ENCODE data around the gene SCYL3.
"Not testable (repeated sequence)": the region's sequence is repeated elsewhere in the genome, so short reads cannot be mapped to it uniquely, and the experiment has no call there.

The SCYL3 gene

GRCh38 chr1:169918927-169919326, 25.2 kb upstream of the SCYL3 start:
- TF ChIP-seq CTCF (IDR thresholded peaks at IDR 0.05; ENCODE audit: low read depth, low read length) = no peak
- H3K4me1 ChIP-seq = no peaks in the 10 kb centered on the region
- no peaks in the 10 kb centered on the region for H3K9me3 ChIP-seq
- H3K27me3 ChIP-seq = no peaks in the 10 kb centered on the region
- H3K36me3 ChIP-seq = no peaks in the 10 kb centered on the region
- DNase-seq = no peak
- H3K4me3 ChIP-seq (ENCODE audit: low read depth, low read length) = no peak overlapping the region

- not testable (repeated sequence) for H3K4me1 ChIP-seq; H3K9me3 ChIP-seq; H3K36me3 ChIP-seq; H3K4me3 ChIP-seq (ENCODE audit: low read depth, low read length); H3K27me3 ChIP-seq; DNase-seq
These were observed 24.5 kb upstream of the SCYL3 start for GRCh38 chr1:169918220-169918619.

- no peaks in the 10 kb centered on the region for H3K4me1 ChIP-seq
- no peak for DNase-seq
- no peak overlapping the region for H3K4me3 ChIP-seq (ENCODE audit: low read depth, low read length)
- H3K27me3 ChIP-seq = no peaks in the 10 kb centered on the region
- no peaks in the 10 kb centered on the region for H3K9me3 ChIP-seq
- no peaks in the 10 kb centered on the region for H3K36me3 ChIP-seq
- no peak for TF ChIP-seq CTCF (IDR thresholded peaks at IDR 0.05; ENCODE audit: low read depth, low read length)
These were observed 21.5 kb upstream of the SCYL3 start for GRCh38 chr1:169915150-169915549.

- H3K4me3 ChIP-seq (ENCODE audit: low read depth, low read length) = no peak overlapping the region
- no peaks in the 10 kb centered on the region for H3K27me3 ChIP-seq
- H3K9me3 ChIP-seq = no peaks in the 10 kb centered on the region
- DNase-seq = no peak
- no peaks in the 10 kb centered on the region for H3K36me3 ChIP-seq
- no peak for TF ChIP-seq CTCF (IDR thresholded peaks at IDR 0.05; ENCODE audit: low read depth, low read length)
- H3K4me1 ChIP-seq = no peaks in the 10 kb centered on the region
These were observed 20.8 kb upstream of the SCYL3 start for GRCh38 chr1:169914531-169914930.

- Histone ChIP-seq H3K9me3 (no peaks in the 10 kb centered on the region), H3K27me3 (no peaks in the 10 kb centered on the region), H3K4me3 (ENCODE audit: low read depth, low read length) (no peak overlapping the region), H3K36me3 (no peaks in the 10 kb centered on the region), H3K4me1 (no peaks in the 10 kb centered on the region)
- no peak for TF ChIP-seq CTCF (IDR thresholded peaks at IDR 0.05; ENCODE audit: low read depth, low read length)
- no peak for DNase-seq
These were observed 15.8 kb upstream of the SCYL3 start for GRCh38 chr1:169909499-169909898.

GRCh38 chr1:169906938-169907337, 13.2 kb upstream of the SCYL3 start:
- no peaks in the 10 kb centered on the region for H3K9me3 ChIP-seq
- no peaks in the 10 kb centered on the region for H3K4me1 ChIP-seq
- H3K36me3 ChIP-seq = no peaks in the 10 kb centered on the region
- no peak for TF ChIP-seq CTCF (IDR thresholded peaks at IDR 0.05; ENCODE audit: low read depth, low read length)
- no peak overlapping the region for H3K4me3 ChIP-seq (ENCODE audit: low read depth, low read length)
- peaks cover 9% of the 10 kb centered on the region for H3K27me3 ChIP-seq
- no peak for DNase-seq

- Histone ChIP-seq H3K36me3 (no peaks in the 10 kb centered on the region), H3K4me3 (ENCODE audit: low read depth, low read length) (no peak overlapping the region), H3K4me1 (no peaks in the 10 kb centered on the region), H3K27me3 (peaks cover 29% of the 10 kb centered on the region), H3K9me3 (no peaks in the 10 kb centered on the region)
- DNase-seq = no peak
- no peak for TF ChIP-seq CTCF (IDR thresholded peaks at IDR 0.05; ENCODE audit: low read depth, low read length)
These were observed 11.1 kb upstream of the SCYL3 start for GRCh38 chr1:169904834-169905233.

Measured in BE2C (cell line).